Kidney (tissue), 14 donors: ENCODE results near the gene DFFB. TPM values are rescaled to one million over a fixed set of nuclear protein-coding genes. Genes with fewer than 3 reads are reported as not detected.

Experiments used
- DNase-seq, 5 donors: peaks; one replicate each; pipeline ENCODE4 v3.0.0-alpha.2; 2013 to 2020
- FAIRE-seq: peaks from 2 replicates; lab custom pipeline; 2012; peaks lifted over from hg19 to GRCh38; lab: Jason Lieb, UNC
- H3K27ac ChIP-seq, 2 donors: one replicate each; pipeline ENCODE4 v1.7.0; 2013; ENCODE audit warnings: low read depth in 2 of 2, low read length in 2 of 2, inconsistent platforms in 1 of 2
- H3K27me3 ChIP-seq: one replicate; pipeline ENCODE4 v1.7.1; 2013; ENCODE audit warnings: low read length, inconsistent platforms; ENCODE audit not compliant: control insufficient read depth, insufficient read depth
- H3K36me3 ChIP-seq, 3 donors: one replicate each; pipeline versions ENCODE4 v1.7.0 to v1.7.1; 2013; ENCODE audit warnings: low read length in 3 of 3, control low read depth in 1 of 3, inconsistent platforms in 1 of 3; ENCODE audit not compliant: insufficient read depth in 3 of 3, control insufficient read depth in 2 of 3
- H3K4me1 ChIP-seq, 3 donors: one replicate each; pipeline versions ENCODE4 v1.7.0 to v1.7.1; 2013; ENCODE audit warnings: low read length in 3 of 3, inconsistent platforms in 1 of 3, low read depth in 1 of 3; ENCODE audit not compliant: control insufficient read depth in 2 of 3, insufficient read depth in 2 of 3
- H3K4me3 ChIP-seq, 3 donors: one replicate each; pipeline versions ENCODE4 v1.7.0 to v1.8.1; 2013; ENCODE audit warnings: low read length in 3 of 3, control low read depth in 1 of 3, inconsistent platforms in 1 of 3
- H3K9ac ChIP-seq, 3 donors: one replicate each; pipeline versions ENCODE4 v1.7.0 to v1.7.1; 2013; ENCODE audit warnings: low read length in 3 of 3, control low read depth in 1 of 3, inconsistent platforms in 1 of 3
- H3K9me3 ChIP-seq, 3 donors: one replicate each; pipeline versions ENCODE4 v1.7.0 to v1.7.1; 2013; ENCODE audit warnings: low read length in 3 of 3, control low read depth in 1 of 3, inconsistent platforms in 1 of 3; ENCODE audit not compliant: control insufficient read depth in 2 of 3, insufficient read depth in 1 of 3
- intact Hi-C: fragments of 100-400 bp; cut with DNase I; formaldehyde crosslinking; loops from one replicate; pipeline ENCODE4 v1.11.1; 2022
- polyA plus RNA-seq: library from polyadenylated mRNA; stranded (reverse); fragments of 350-450 nt; fragmentation: Illumina TruSeq; extraction: RNeasy Lipid Tissue Mini Kit (QIAGEN cat#74804); gene quantifications from one replicate; pipeline ENCODE4 v1.2.3, GENCODE V29; 2014; ENCODE audit warnings: low read depth, low replicate concordance; ENCODE audit not compliant: insufficient read depth
- total RNA-seq: library from RNA; stranded (reverse); fragmentation: NEBNext Ultra II Directional; extraction: Animal tissue kit (Norgen Biotek cat#: 25700); gene quantifications from one replicate; pipeline ENCODE4 v1.2.1, GENCODE V29; 2021
- TF ChIP-seq, protein P1 (sequence below): IDR thresholded peaks from 3 replicates; pipeline ENCODE4 v1.5.1; 2012; ENCODE audit warnings: mild to moderate bottlenecking, moderate library complexity, borderline replicate concordance; ENCODE audit not compliant: insufficient read depth; ENCODE audit errors: extremely low read depth
- donor health status: control.
- donor health status: control.
- donor health status: control.
- donor health status: control.
- donor health status: control.
- donor health status: DM: yes; HTN: yes; CAD: no.
- donor health status: Normal renal cell carcinoma (clear cell type).

DFFB gene
- total and polyA plus RNA-seq, 2 donors from 2014 or later, result 5.6 to 8.2 TPM

DNA sequence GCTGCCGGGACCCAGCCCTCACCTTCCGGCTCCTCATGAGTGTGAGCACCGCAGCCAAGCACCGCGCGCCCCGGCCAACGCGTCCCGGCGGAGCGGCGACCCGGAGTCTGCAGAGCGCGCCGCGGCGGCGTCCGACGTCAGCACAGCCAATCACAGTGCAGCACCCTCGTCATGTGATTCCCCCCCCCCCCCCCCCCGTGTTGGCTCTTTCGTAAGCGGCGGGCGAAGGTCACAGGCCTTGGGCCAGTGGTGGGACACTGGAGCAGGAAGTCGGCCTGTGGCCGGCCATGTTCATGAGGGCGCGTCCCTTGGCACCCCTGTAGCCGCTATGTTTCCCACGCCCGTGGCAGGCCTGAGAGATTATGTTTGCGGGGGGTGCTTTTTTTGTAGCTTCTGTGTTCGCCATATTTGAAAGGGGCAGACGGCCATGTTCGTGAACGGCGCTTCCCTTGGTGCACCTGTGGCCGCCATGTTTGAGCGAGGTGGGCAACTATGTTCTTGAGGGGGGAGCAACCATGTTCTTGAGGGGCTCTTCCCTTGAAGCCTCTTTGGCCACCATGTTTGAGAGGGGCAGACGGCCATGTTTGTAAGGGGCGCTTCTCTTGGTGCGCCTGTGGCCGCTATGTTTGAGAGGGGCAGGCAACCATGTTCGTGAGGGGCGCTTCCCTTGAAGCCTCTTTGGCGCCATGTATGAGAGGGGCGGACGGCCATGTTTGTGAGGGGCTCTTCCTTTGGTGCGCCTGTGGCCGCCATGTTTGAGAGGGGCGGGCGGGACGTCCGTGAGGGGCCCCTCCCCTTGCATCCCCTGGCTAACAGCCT lies 43.1 kb downstream of the DFFB start, which contains the start of gene C1orf174:
Gene C1orf174 (minus strand): TSS at position 123 of the 819 bp plus-strand sequence. CDS start 86 bp downstream, at position 37.
- FAIRE-seq (peak; percentile 69), DNase-seq (peak; percentile 99 to 100 (median 99))

DNA sequence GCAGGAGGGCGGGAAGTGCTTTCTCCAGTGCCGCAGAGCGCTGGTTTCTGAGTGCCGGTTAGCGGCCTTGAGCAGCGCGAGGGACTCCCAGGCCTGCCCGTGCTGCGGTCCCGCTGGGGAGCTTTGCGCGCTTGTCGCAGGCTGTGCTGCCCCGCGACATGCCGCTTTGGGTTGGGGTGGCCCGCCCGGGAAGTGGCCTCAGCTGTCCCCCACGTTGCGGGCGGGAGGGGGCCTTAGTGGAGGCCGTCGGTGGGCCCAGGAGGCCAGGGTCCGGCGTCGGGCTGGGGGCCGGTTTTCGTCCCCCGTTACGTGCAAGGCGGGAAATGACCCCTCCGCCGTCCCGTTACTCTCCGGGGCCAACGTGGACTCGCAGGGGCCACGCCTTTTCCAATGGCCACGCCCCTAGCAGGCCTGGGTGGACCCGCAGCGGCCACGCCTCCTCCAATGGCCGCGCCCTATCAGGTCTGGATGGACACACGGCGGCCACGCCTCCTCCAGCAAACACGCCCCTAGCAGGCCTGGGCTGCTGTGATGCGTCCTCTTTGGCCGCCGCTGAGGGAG lies 43.8 kb downstream of the DFFB start:
- peaks cover 0 to 5% (median 0%) of the 10 kb centered on the region in 3 donors for H3K9me3 ChIP-seq
- H3K27ac ChIP-seq, result peak overlapping the region; percentile 96 to 98
- DNase-seq (peak; percentile 97 to 99 (median 99)), FAIRE-seq (peak; percentile 98)
- intact Hi-C loops, result no loop called here
- no peaks in the 10 kb centered on the region for H3K36me3 ChIP-seq
- TF ChIP-seq, protein P1, sequence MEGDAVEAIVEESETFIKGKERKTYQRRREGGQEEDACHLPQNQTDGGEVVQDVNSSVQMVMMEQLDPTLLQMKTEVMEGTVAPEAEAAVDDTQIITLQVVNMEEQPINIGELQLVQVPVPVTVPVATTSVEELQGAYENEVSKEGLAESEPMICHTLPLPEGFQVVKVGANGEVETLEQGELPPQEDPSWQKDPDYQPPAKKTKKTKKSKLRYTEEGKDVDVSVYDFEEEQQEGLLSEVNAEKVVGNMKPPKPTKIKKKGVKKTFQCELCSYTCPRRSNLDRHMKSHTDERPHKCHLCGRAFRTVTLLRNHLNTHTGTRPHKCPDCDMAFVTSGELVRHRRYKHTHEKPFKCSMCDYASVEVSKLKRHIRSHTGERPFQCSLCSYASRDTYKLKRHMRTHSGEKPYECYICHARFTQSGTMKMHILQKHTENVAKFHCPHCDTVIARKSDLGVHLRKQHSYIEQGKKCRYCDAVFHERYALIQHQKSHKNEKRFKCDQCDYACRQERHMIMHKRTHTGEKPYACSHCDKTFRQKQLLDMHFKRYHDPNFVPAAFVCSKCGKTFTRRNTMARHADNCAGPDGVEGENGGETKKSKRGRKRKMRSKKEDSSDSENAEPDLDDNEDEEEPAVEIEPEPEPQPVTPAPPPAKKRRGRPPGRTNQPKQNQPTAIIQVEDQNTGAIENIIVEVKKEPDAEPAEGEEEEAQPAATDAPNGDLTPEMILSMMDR, result no peak
- peak overlapping the region in 2 of 3 donors; percentile 26 to 69 for H3K9ac ChIP-seq
- H3K27me3 ChIP-seq, result no peaks in the 10 kb centered on the region
- H3K4me1 ChIP-seq, result peaks cover 0 to 26% (median 11%) of the 10 kb centered on the region in 3 donors
- H3K4me3 ChIP-seq, result peak overlapping the region; percentile 55 to 87 (median 79)

More for the DNA sequence above, 43.1 kb downstream of the DFFB start, which contains the start of gene C1orf174:
- H3K27ac ChIP-seq, result peak within 1 kb of the TSS; percentile 96 to 98
- peak within 1 kb of the TSS; percentile 57 to 83 (median 82) for H3K9ac ChIP-seq
- H3K27me3 ChIP-seq, result no peaks in the 10 kb centered on the region
- H3K9me3 ChIP-seq, result peaks cover 0 to 5% (median 0%) of the 10 kb centered on the region in 3 donors
- H3K4me3 ChIP-seq, result peak within 1 kb of the TSS; percentile 55 to 87 (median 79)
- TF ChIP-seq, protein P1, result no peak
- H3K4me1 ChIP-seq, result peaks cover 0 to 26% (median 11%) of the 10 kb centered on the region in 3 donors
- intact Hi-C loops, result no loop called here
- H3K36me3 ChIP-seq, result peaks cover 0 to 3% (median 0%) of the 10 kb centered on the region in 3 donors

DNA sequence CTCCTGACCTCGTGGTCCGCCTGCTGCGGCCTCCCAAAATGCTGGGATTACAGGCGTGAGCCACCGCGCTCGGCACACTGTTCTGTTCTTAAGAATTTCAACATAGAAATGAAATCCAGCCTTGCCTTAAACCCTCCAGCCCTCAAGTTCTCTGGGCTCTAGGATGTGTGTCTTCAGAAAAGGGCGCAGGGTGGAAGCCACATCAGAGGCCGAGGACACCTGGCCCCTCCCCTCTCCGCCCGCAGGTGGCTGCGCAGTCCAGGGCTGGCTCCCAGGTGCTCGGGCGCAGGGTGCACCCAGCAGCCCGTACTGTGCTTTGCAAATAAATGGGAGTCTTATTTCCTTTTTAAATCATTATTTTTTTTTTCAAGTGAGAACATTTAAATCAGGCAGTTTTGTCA lies 44.8 kb downstream of the DFFB start:
- DNase-seq, result peak in 2 of 5 donors; percentile 69 to 74
- Histone ChIP-seq H3K9me3 (peaks cover 0 to 5% (median 0%) of the 10 kb centered on the region in 3 donors), H3K4me1 (peaks cover 0 to 26% (median 11%) of the 10 kb centered on the region in 3 donors), H3K27me3 (no peaks in the 10 kb centered on the region), H3K27ac (peak overlapping the region in 1 of 2 donors; percentile 46), H3K4me3 (no peak overlapping the region), H3K9ac (no peak overlapping the region), H3K36me3 (no peaks in the 10 kb centered on the region)
- intact Hi-C loops, result no loop called here
- FAIRE-seq, result no peak
- TF ChIP-seq, protein P1, result no peak
